ENCODE measurements around the gene RDH13.

- no peak for TF ChIP-seq EP300 (IDR thresholded peaks at IDR 0.05)
- no peak for TF ChIP-seq CTCF (IDR thresholded peaks at IDR 0.05)
- TF ChIP-seq POLR2A (IDR thresholded peaks at IDR 0.05) = no peak
Measured at GRCh38 chr19:55103190-55103589, 40.2 kb upstream of the RDH13 start.
